GM20431 (cell line): Measurements from ENCODE around the gene ZNF543.
"Not testable (repeated sequence)": the region's sequence is repeated elsewhere in the genome, so short reads cannot be mapped to it uniquely, and the experiment has no call there.

Source experiments
- in situ Hi-C: fragments of 300-500 bp; cut with MseI, MboI; formaldehyde crosslinking; loops from one replicate; pipeline ENCODE4 v1.15.0; 2020; ENCODE audit warnings: low sequenced_read_pairs; ENCODE audit not compliant: unreplicated experiment

The ZNF543 gene

GRCh38 chr19:57317503-57317902 lies 2.8 kb upstream of the ZNF543 start:
- in situ Hi-C loops = no loop called here

GRCh38 chr19:57319869-57320179 lies 448 bp upstream of the ZNF543 start:
- in situ Hi-C loops = no loop called here

GRCh38 chr19:57321116-57321515 lies 844 bp downstream of the ZNF543 start:
- in situ Hi-C loops = no loop called here

- in situ Hi-C loops = no loop called here
Measured at GRCh38 chr19:57321751-57322150, 1.5 kb downstream of the ZNF543 start.

- in situ Hi-C loops = no loop called here
Measured at GRCh38 chr19:57324992-57325391, 4.7 kb downstream of the ZNF543 start.

- in situ Hi-C loops = no loop called here
Measured at GRCh38 chr19:57327993-57328392, 7.7 kb downstream of the ZNF543 start.

- in situ Hi-C loops = no loop called here
Measured at GRCh38 chr19:57334191-57334590, 13.9 kb downstream of the ZNF543 start.

GRCh38 chr19:57338877-57339276 lies 18.6 kb downstream of the ZNF543 start:
- in situ Hi-C loops = no loop called here

- in situ Hi-C loops = no loop called here
Measured at GRCh38 chr19:57342582-57342981, 22.3 kb downstream of the ZNF543 start.

- in situ Hi-C loops = no loop called here
Measured at GRCh38 chr19:57348136-57348535, 27.9 kb downstream of the ZNF543 start.

GRCh38 chr19:57350877-57351805 lies 30.9 kb downstream of the ZNF543 start, which contains the start of gene ZNF304:
Gene ZNF304 (plus strand): TSS chr19:57351271. CDS start chr19:57351665, 394 bp downstream.
- in situ Hi-C loops = no loop called here

- in situ Hi-C loops = no loop called here
Measured at GRCh38 chr19:57351867-57352266, 31.6 kb downstream of the ZNF543 start.

GRCh38 chr19:57355916-57356315 lies 35.6 kb downstream of the ZNF543 start:
- in situ Hi-C loops = no loop called here

- in situ Hi-C loops = no loop called here
Measured at GRCh38 chr19:57357406-57357805, 37.1 kb downstream of the ZNF543 start.

- in situ Hi-C loops = no loop called here
Measured at GRCh38 chr19:57359300-57359699, 39.0 kb downstream of the ZNF543 start.

- in situ Hi-C loops = no loop called here
Measured at GRCh38 chr19:57362419-57362818, 42.1 kb downstream of the ZNF543 start.

- in situ Hi-C loops = no loop called here
Measured at GRCh38 chr19:57362997-57363687, 42.9 kb downstream of the ZNF543 start, which contains the start of the genes TRAPPC2B and ZNF547. Gene TRAPPC2B (plus strand): TSS chr19:57363551. CDS start chr19:57364834, 1,283 bp downstream. Gene ZNF547 (plus strand): TSS chr19:57363551. CDS start chr19:57368556, 5,005 bp downstream.

GRCh38 chr19:57363688-57364181 lies 43.5 kb downstream of the ZNF543 start:
- in situ Hi-C loops = no loop called here

GRCh38 chr19:57366776-57367175 lies 46.5 kb downstream of the ZNF543 start:
- in situ Hi-C loops = no loop called here

- in situ Hi-C loops = no loop called here
Measured at GRCh38 chr19:57374179-57374578, 53.9 kb downstream of the ZNF543 start.

- in situ Hi-C loops = not testable (repeated sequence)
Measured at GRCh38 chr19:57374647-57375046, 54.4 kb downstream of the ZNF543 start.
